Measurements from ENCODE around the gene FXYD2. TPM values are rescaled to one million over a fixed set of nuclear protein-coding genes. Genes with fewer than 3 reads are reported as not detected.

The FXYD2 gene
- total RNA-seq, 1 donor from 2014 or later = not detected

DNA sequence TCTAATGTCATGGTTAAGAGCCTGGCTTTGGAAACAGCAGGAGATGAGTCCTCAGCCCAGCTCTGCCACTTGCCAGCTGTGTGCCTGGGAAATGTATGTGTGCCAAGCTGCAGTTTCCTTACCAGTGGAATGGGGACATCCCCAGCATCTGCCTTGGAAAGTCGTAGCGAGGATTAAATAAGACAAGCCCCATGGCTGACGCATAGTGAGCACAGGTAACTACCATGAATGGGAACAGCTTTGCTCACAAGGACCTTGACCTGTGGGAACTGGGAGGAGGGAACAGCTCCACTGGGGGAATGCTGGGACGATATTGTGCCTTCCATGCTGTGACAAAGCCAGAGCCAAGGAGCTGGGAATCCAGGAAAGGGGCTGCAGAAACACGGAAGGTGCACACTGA, 24.9 kb downstream of the FXYD2 start:
- peak; percentile 95 for FAIRE-seq
- Histone ChIP-seq H3K4me3 (ENCODE audit: low read depth, low read length) (no peak overlapping the region), H3K27me3 (ENCODE audit: control insufficient read depth, insufficient read depth, low read length) (peaks cover 29% of the 10 kb centered on the region)

DNA sequence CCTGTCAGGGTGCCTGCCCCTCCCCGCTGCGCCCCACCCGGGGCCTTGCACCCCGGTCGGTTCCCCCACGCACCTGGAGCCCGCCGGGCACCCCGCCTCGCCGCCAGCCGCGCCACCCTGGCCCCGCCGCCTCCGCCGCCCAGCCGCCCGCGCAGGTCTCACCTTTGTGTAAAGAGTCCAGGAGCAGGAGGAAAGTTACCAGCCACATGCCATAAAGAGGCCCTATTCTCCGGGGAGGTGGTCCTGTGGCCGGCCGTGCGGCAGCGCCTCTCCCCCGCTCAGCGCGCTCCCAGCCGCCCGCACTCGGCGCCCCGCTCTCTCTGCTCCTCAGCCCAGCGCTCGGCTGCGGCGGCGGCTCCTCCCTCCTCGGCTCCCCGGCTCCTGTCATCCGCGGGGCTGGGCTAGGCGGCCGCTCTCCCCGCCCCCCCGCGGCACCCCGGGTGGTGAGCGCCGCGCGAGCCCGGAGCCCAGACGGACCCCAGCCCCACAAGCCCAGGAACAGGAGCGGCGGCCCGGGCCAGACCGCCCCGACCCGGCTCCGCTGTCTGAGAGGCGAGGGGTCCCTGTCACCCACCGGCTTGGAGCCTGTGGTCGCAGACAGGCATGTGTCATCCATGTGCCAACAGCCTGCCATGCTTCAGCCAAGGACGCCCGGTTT, 27.5 kb downstream of the FXYD2 start, which contains the start of gene DSCAML1:
Gene DSCAML1 (minus strand): TSS at position 345 of the 658 bp plus-strand sequence. CDS start 137 bp downstream, at position 208.
- TF ChIP-seq, protein P1, sequence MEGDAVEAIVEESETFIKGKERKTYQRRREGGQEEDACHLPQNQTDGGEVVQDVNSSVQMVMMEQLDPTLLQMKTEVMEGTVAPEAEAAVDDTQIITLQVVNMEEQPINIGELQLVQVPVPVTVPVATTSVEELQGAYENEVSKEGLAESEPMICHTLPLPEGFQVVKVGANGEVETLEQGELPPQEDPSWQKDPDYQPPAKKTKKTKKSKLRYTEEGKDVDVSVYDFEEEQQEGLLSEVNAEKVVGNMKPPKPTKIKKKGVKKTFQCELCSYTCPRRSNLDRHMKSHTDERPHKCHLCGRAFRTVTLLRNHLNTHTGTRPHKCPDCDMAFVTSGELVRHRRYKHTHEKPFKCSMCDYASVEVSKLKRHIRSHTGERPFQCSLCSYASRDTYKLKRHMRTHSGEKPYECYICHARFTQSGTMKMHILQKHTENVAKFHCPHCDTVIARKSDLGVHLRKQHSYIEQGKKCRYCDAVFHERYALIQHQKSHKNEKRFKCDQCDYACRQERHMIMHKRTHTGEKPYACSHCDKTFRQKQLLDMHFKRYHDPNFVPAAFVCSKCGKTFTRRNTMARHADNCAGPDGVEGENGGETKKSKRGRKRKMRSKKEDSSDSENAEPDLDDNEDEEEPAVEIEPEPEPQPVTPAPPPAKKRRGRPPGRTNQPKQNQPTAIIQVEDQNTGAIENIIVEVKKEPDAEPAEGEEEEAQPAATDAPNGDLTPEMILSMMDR (IDR thresholded peaks at IDR 0.05; ENCODE audit: insufficient read depth, low read length, severe bottlenecking) = no peak
- DNase-seq (ENCODE audit: low read depth) (no peak), FAIRE-seq (no peak)
- Histone ChIP-seq H3K4me3 (ENCODE audit: low read depth, low read length) (no peak within 1 kb of the TSS), H3K36me3 (ENCODE audit: control insufficient read depth, insufficient read depth, low read length) (no peaks in the 10 kb centered on the region), H3K27me3 (ENCODE audit: control insufficient read depth, insufficient read depth, low read length) (peaks cover 26% of the 10 kb centered on the region)

More for the DNA sequence above, 24.9 kb downstream of the FXYD2 start:
- no peaks in the 10 kb centered on the region for H3K36me3 ChIP-seq (ENCODE audit: control insufficient read depth, insufficient read depth, low read length)
- TF ChIP-seq, protein P1 (IDR thresholded peaks at IDR 0.05; ENCODE audit: insufficient read depth, low read length, severe bottlenecking) = no peak
- no peak for DNase-seq (ENCODE audit: low read depth)

DNA sequence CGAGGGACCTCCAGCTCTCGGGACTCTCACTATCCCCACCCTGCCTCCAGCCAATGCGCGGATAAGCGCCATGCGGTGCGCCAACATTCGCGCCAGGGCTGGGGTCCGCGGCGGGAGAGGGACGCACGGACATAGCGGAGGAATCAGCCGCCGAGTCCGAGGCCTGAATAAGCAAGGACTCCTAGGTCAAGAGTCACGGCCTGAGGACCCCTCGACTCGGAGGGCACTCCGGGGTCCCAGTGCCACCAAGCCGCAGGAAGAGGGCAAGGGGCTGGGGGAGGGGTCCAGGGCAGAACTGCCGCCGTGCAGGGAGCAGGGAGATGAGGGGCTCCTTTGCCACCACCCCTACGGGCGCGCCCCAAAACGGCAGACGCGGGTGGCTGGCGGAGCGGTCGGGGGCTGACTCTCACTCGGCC, 28.1 kb downstream of the FXYD2 start:
- TF ChIP-seq, protein P1 (IDR thresholded peaks at IDR 0.05; ENCODE audit: insufficient read depth, low read length, severe bottlenecking) = no peak
- DNase-seq (ENCODE audit: low read depth) = no peak
- Histone ChIP-seq H3K27me3 (ENCODE audit: control insufficient read depth, insufficient read depth, low read length) (peaks cover 26% of the 10 kb centered on the region), H3K4me3 (ENCODE audit: low read depth, low read length) (no peak overlapping the region), H3K36me3 (ENCODE audit: control insufficient read depth, insufficient read depth, low read length) (no peaks in the 10 kb centered on the region)
- no peak for FAIRE-seq

DNA sequence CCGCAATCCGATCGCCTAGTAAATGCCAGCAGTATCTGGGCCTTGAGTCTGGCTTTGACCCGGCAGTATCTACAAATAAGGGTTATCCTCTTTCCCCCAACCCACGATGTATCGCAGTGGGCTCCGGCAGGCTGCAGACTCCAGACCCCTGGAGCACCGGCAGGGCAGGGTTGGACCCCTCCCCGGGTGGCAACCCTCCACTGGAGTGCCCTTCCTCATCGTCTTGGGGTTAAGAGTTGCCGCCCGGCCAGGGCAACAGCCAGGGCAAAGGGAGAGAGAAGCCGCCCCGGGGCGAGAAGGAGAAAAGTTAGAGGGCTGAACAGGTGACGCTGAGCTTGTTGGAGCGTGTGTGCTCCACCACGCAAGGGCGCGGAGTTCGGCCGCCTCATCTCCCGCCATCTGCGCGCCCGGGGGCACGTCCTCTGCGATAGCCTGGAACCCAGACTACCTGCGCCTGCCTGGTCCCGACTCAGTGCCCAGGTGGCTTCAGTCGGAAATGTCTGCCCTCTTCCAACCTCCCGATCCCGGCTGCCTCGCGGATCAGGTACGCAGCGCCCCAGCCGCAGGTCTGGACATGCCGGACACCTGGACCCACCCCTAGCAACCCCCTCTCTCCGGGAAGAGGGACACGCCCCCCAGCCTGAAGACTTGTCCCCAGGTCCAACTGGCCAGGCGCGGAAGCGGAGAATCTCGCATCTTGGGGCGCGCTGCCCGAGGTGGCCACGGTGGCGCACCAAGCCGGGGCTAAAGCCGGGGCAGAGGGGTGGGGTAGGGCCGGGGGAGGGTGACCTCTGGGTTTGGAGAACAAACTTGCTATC, 28.7 kb downstream of the FXYD2 start:
- no peak overlapping the region for H3K4me3 ChIP-seq (ENCODE audit: low read depth, low read length)
- TF ChIP-seq, protein P1 (IDR thresholded peaks at IDR 0.05; ENCODE audit: insufficient read depth, low read length, severe bottlenecking) = no peak
- H3K36me3 ChIP-seq (ENCODE audit: control insufficient read depth, insufficient read depth, low read length) = no peaks in the 10 kb centered on the region
- FAIRE-seq (no peak), DNase-seq (ENCODE audit: low read depth) (no peak)
- H3K27me3 ChIP-seq (ENCODE audit: control insufficient read depth, insufficient read depth, low read length) = peaks cover 26% of the 10 kb centered on the region

DNA sequence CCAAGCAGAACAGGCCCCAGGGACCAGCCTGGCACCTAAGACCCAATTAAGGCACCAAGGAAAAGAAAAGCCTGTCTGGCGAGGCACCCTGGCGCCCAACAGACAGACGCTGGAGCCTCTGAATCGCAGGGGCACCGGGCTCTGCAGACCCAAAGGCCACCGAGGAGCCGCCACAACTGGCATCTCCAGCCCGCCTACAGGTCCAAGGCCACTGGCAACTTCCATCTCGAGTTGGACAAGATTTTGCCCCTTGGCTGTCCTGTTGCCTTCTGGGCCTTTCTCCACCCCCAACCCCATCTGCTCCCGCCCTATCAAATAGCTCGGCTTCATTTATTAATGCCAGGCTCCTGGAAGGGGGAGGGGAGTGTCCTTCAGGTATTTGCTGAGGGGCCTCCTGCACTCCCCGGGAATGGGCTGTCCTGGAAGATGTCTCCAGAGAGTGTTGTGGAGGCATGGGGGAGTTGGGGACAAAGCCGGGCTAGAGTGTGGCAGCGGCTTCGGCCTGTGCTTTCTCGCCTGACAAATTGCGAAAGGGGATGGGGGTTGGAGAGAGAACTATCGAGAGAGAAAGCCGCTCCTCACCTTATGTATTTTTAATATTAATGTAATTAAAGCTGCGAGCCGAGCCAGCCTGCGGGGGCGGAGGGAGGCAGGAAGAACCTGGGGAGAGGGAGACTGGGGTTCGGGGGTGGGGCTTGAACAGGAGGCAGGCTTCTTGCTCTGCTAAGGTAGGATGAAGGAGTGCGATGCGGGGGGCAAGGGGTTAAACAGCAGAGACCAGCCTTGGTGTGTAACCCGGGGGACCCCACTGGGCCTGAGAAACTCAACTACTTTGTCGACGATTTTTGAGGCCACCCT, 29.5 kb downstream of the FXYD2 start:
- TF ChIP-seq, protein P1 (IDR thresholded peaks at IDR 0.05; ENCODE audit: insufficient read depth, low read length, severe bottlenecking) = no peak

More for the DNA sequence above, 29.5 kb downstream of the FXYD2 start:
- FAIRE-seq (no peak), DNase-seq (ENCODE audit: low read depth) (no peak)
- Histone ChIP-seq H3K36me3 (ENCODE audit: control insufficient read depth, insufficient read depth, low read length) (no peaks in the 10 kb centered on the region), H3K4me3 (ENCODE audit: low read depth, low read length) (no peak overlapping the region), H3K27me3 (ENCODE audit: control insufficient read depth, insufficient read depth, low read length) (peaks cover 26% of the 10 kb centered on the region)
